Measurements from ENCODE around the gene KDM4B.

Gene KDM4B

DNA sequence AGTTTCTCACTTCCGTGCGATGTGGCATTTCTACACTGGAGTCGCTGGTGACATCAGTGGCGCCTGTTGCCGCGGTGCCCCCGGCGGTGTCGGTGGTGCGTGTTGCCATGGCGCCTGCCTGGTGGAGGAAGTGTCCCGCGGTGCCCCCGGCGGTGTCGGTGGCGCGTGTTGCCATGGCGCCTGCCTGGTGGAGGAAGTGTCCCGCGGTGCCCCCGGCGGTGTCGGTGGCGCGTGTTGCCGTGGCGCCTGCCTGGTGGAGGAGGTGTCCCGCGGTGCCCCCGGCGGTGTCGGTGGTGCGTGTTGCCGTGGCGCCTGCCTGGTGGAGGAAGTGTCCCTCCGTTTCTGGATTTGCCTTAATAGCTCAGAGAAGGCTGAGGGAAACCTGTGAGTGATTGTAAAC lies 127.6 kb downstream of the KDM4B start:
- Histone ChIP-seq H3K4me1 (peaks cover 0 to 19% (median 12%) of the 10 kb centered on the region in 10 experiments; a peak in 17 of 20 replicates), H3K4me2 (no peak overlapping the region), H3K27ac (no peak overlapping the region), H3K9me3 (replicated peaks in 1 of 11) (peaks cover 42 to 54% (median 46%) of the 10 kb centered on the region in 11 experiments), H3K36me3 (peaks cover 45 to 94% (median 62%) of the 10 kb centered on the region in 11 experiments), H4K20me1 (peaks cover 27 to 58% (median 41%) of the 10 kb centered on the region in 11 experiments; a peak in 21 of 22 replicates), H3K4me3 (no peak overlapping the region), H3K27me3 (no peaks in the 10 kb centered on the region), H3K9ac (no peak overlapping the region)
- no peak for TF ChIP-seq Cebpa-rat (IDR thresholded peaks at IDR 0.05)

DNA sequence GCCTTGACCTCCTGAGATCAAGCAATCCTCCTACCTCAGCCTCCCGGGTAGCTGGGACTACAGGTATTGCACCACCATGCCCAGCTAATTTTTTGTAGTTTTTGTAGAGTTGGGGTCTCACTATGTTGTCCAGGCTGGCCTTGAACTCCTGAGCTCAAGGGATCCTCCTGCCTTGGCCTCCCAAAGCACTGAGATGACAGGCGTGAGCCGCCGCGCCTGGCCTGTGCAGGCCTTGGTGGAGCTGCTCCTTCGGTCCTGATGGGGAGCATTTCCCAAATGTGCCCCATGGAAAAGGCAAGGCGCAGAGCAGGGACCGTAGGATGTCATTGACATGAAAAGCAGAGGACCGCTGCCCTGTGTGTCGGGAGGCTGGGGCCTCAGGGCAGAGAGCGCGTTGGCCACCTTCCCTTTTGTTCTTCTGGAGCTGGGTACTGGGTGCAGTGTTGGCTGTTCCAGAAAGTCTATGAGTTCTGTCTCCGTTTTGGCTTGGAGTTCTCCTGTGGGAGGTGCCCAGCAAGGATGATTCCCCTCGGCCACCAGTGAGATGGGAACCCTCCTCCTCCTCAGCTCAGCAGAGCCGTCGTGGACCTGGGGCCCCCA lies 128.5 kb downstream of the KDM4B start:
- peaks cover 0 to 10% (median 3%) of the 10 kb centered on the region in 10 experiments; a peak in 15 of 20 replicates for H3K4me1 ChIP-seq
- peaks cover 45 to 96% (median 67%) of the 10 kb centered on the region in 11 experiments for H3K36me3 ChIP-seq
- H3K27me3 ChIP-seq: no peaks in the 10 kb centered on the region
- no peak for TF ChIP-seq Cebpa-rat (IDR thresholded peaks at IDR 0.05)
- H3K4me2 ChIP-seq: no peak overlapping the region
- H4K20me1 ChIP-seq: peaks cover 18 to 57% (median 41%) of the 10 kb centered on the region in 11 experiments; a peak in 21 of 22 replicates
- no peak overlapping the region for H3K27ac ChIP-seq
- no peak overlapping the region for H3K9ac ChIP-seq
- H3K4me3 ChIP-seq: no peak overlapping the region; a peak in 1 of 20 replicates
- H3K9me3 ChIP-seq (replicated peaks in 1 of 11): peaks cover 42 to 54% (median 46%) of the 10 kb centered on the region in 11 experiments

DNA sequence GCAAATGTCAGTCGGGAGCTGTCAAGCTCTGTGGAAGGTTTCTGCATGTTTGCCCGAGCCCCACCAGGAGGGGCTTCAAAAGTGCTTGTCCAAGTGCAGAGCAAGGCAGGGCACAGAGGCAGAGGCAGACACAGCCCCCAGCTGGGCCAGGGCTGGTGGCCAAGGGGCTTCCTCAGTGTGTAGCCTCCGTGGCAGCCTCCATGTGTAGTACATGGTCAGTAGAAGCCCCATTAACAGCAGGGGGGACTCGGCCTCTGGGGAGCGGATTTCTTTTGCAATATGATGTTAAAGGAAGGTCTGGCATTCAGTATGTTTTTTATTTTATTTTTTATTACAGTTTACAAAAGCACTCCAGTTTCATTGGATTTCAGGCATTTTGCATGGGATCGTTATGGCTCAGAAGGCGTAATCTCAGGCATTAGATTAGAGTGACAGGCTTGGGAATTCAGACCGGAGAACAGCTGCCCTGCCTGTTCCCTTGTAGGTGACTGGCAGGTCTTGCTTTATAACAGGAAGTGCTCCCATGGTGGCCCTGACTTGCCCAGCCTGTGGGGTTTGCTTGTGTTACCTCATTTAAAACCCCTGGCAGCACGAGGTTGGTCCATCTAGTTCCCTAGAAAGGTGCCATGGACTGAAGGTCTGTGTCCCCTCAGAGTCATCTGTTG lies 129.2 kb downstream of the KDM4B start:
- Histone ChIP-seq H3K27ac (no peak overlapping the region), H3K4me3 (peak overlapping the region in 4 of 10 experiments; percentile 0 to 31 (median 8); a peak in 2 of 20 replicates), H3K4me2 (no peak overlapping the region), H3K27me3 (no peaks in the 10 kb centered on the region), H3K9me3 (replicated peaks in 1 of 11) (peaks cover 42 to 54% (median 46%) of the 10 kb centered on the region in 11 experiments), H3K9ac (no peak overlapping the region), H3K36me3 (peaks cover 45 to 96% (median 71%) of the 10 kb centered on the region in 11 experiments), H3K4me1 (peaks cover 0 to 4% (median 0%) of the 10 kb centered on the region in 10 experiments; a peak in 2 of 20 replicates), H4K20me1 (peaks cover 17 to 57% (median 41%) of the 10 kb centered on the region in 11 experiments; a peak in 20 of 22 replicates)
- TF ChIP-seq Cebpa-rat (IDR thresholded peaks at IDR 0.05): no peak

DNA sequence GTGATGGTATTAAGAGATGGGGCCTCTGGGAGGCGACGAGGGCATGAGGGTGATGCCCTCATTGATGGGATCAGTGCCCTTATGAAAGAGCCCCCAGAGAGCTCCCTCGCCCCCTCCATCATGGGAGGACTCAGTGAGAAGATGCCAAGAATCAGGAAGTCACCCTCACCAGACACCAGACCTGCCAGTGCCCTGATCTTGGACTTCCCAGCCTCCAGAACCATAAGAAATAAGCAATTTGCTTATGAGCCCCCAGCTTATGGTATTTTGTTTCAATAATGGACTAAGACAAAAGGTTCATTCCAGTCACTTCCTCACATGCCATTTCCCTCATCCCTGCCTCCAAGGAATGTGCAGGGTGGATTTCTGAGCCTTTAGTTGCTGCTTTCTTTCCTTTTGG lies 129.7 kb downstream of the KDM4B start:
- no peak for TF ChIP-seq Cebpa-rat (IDR thresholded peaks at IDR 0.05)
- Histone ChIP-seq H3K4me3 (peak overlapping the region in 4 of 10 experiments; percentile 0 to 31 (median 8); a peak in 1 of 20 replicates), H3K27ac (no peak overlapping the region), H3K4me2 (no peak overlapping the region), H3K9me3 (replicated peaks in 1 of 11) (peaks cover 42 to 54% (median 46%) of the 10 kb centered on the region in 11 experiments), H3K9ac (no peak overlapping the region), H3K27me3 (no peaks in the 10 kb centered on the region), H4K20me1 (peaks cover 12 to 57% (median 41%) of the 10 kb centered on the region in 11 experiments; a peak in 18 of 22 replicates), H3K36me3 (peaks cover 45 to 96% (median 70%) of the 10 kb centered on the region in 11 experiments), H3K4me1 (no peaks in the 10 kb centered on the region)

DNA sequence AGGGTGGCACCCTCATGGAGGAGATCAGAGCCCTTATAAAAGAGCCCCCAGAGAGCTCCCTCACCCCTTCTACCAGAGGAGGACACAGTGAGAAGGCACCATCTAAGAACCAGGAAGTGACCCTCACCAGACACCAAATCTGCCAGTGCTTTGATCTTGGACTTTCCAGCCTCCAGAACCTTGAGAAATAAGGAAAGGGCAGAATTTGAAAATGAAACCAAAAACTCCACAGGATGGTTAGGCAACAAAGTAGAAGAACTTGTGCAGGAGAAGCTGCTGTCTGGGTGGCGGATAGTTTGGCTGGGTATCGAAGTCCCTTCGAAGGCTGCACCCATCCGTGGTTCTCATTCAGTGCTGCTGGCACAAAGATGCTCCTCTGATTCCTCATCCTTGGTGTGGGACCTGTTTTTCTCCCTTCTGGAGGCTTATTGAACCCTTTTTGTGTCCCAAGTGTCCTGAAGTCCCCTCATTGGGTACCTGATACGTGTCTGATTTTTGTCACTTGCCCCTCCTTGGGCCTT lies 130.8 kb downstream of the KDM4B start:
- no peak overlapping the region for H3K27ac ChIP-seq
- peak overlapping the region in 2 of 10 experiments; percentile 20 to 31; a peak in 1 of 20 replicates for H3K4me3 ChIP-seq
- H3K36me3 ChIP-seq: peaks cover 45 to 97% (median 79%) of the 10 kb centered on the region in 11 experiments
- peaks cover 42 to 54% (median 46%) of the 10 kb centered on the region in 11 experiments for H3K9me3 ChIP-seq (replicated peaks in 1 of 11)
- no peak for TF ChIP-seq Cebpa-rat (IDR thresholded peaks at IDR 0.05)
- H3K4me2 ChIP-seq: no peak overlapping the region
- H3K4me1 ChIP-seq: no peaks in the 10 kb centered on the region
- no peaks in the 10 kb centered on the region for H3K27me3 ChIP-seq
- H4K20me1 ChIP-seq: peaks cover 5 to 57% (median 39%) of the 10 kb centered on the region in 11 experiments; a peak in 16 of 22 replicates
- no peak overlapping the region for H3K9ac ChIP-seq

DNA sequence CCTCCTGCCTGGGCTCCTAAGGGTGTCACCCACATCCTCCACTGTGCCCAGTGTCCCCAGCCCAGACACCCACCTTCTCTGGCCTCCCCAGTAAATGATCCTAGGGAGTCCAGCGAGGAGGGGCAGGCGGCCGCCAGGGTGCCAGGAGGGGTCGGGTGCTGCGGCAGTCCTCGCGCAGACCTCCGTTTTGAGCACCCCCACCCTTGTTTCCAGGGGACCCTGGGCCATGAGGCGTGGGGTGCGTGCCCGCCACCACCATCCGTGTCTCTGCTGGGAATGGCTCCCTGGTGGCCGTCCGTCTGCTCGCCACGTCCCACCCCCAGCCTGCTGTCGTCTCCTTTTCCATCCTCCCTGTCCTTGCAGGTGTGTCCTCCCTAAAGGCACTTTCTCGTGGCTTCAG lies 133.0 kb downstream of the KDM4B start:
- H3K36me3 ChIP-seq: peaks cover 49 to 97% (median 83%) of the 10 kb centered on the region in 11 experiments
- no peaks in the 10 kb centered on the region for H3K27me3 ChIP-seq
- no peaks in the 10 kb centered on the region for H3K4me1 ChIP-seq
- H3K9ac ChIP-seq: no peak overlapping the region
- H4K20me1 ChIP-seq: peaks cover 5 to 63% (median 49%) of the 10 kb centered on the region in 11 experiments; a peak in 17 of 22 replicates
- no peak overlapping the region for H3K4me3 ChIP-seq
- no peak for TF ChIP-seq Cebpa-rat (IDR thresholded peaks at IDR 0.05)
- no peak overlapping the region for H3K27ac ChIP-seq
- H3K9me3 ChIP-seq (replicated peaks in 1 of 11): peaks cover 32 to 38% (median 37%) of the 10 kb centered on the region in 11 experiments
- H3K4me2 ChIP-seq: no peak overlapping the region

DNA sequence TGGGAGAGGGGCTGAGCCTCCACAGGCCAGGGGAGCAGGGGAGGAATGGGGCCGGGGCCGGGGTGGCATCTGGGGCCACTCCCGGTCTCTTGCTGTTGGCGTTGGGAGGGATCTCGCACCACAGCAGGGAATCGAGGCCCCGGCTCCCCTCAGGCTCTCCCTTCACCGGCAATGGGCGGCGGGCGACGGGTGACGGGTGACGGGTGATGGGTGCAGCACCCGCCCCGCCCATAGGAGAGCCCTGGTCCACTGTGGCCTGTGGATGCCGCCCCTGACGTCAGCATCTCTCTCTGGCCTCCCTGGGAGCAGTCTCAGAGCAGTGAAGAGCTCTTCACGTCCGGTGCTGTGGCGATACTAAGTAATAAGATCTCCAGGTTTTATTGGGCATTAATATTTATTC lies 133.6 kb downstream of the KDM4B start:
- H3K36me3 ChIP-seq: peaks cover 43 to 97% (median 82%) of the 10 kb centered on the region in 11 experiments
- no peak overlapping the region for H3K27ac ChIP-seq
- H3K4me1 ChIP-seq: no peaks in the 10 kb centered on the region
- peaks cover under 1 to 69% (median 55%) of the 10 kb centered on the region in 11 experiments; a peak in 18 of 22 replicates for H4K20me1 ChIP-seq
- H3K4me2 ChIP-seq: no peak overlapping the region
- no peaks in the 10 kb centered on the region for H3K27me3 ChIP-seq
- TF ChIP-seq Cebpa-rat (IDR thresholded peaks at IDR 0.05): no peak
- H3K9me3 ChIP-seq (replicated peaks in 1 of 11): peaks cover 26 to 32% (median 30%) of the 10 kb centered on the region in 11 experiments
- no peak overlapping the region for H3K4me3 ChIP-seq
- H3K9ac ChIP-seq: no peak overlapping the region; a peak in 1 of 22 replicates

DNA sequence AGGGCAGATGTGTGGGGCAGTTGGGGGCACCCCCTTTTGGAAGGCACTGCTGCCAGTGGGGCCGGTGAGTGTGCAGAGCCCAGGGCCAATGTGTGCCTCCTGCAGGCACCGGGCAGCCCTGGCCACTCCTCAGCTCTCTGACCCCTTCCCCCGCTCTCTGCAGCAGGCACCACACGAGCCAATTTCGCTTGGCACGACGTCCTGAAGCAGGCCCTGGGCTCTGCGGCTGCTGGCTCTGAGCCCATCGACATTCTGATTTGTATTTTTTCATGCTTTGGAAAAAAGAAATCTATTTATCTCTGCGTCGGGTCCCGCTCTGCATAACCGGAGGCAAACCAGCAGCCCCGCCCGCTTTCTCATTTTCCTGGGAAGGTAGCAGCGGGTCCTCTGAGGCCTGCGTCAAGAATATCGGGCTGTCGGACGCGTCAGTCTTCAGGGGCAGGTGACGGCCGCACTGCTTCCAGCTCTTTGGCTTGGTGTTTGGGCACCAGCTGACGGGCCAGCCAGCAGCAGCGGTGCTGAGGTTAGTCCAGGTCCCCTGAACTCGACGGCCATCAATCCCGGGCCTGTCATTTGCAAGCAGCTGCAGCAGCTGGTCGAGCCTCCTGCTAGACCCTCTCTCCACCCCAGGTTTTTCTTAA lies 134.3 kb downstream of the KDM4B start:
- TF ChIP-seq Cebpa-rat (IDR thresholded peaks at IDR 0.05): no peak
- Histone ChIP-seq H4K20me1 (peaks cover 7 to 74% (median 62%) of the 10 kb centered on the region in 11 experiments; a peak in 19 of 22 replicates), H3K9me3 (replicated peaks in 1 of 11) (peaks cover 19 to 25% (median 24%) of the 10 kb centered on the region in 11 experiments), H3K4me1 (no peaks in the 10 kb centered on the region), H3K36me3 (peaks cover 36 to 97% (median 82%) of the 10 kb centered on the region in 11 experiments), H3K27me3 (no peaks in the 10 kb centered on the region), H3K4me2 (no peak overlapping the region), H3K9ac (no peak overlapping the region; a peak in 1 of 22 replicates), H3K27ac (no peak overlapping the region), H3K4me3 (no peak overlapping the region)
